Stimulated activated CD8-positive, alpha-beta memory T cell treated with anti-CD3 and anti-CD28 coated beads, Interleukin-12 subunit alpha, Interleukin-12 subunit beta, amount 100 ng/mL, for 24 hours (primary cell): ENCODE data around the gene GLMP.

Experiments
- DNase-seq: peaks from one replicate; pipeline ENCODE4 v3.0.0-alpha.2; 2020; ENCODE audit errors: extremely low read depth

The GLMP gene

DNA sequence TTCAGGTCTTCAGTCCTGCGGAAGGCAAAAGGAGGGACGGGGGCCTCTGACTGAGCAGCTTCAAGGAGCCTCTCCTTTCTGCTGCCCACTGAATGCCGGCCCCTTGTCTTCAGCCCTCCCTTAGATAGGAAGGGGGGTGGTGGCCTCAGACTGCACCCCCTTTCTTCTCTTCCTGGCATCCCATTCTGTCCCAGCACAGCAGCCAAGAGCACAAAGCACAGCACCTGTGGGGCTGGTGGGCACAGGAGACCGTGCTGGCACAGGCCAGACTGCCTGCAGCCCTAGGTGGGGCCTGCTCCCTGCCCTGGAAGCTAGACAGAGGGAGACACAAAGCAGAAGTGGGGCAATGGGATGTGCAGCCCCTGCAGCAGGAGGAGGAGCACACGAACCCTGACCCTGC is 45.9 kb downstream of the GLMP start:
- DNase-seq: no peak

DNA sequence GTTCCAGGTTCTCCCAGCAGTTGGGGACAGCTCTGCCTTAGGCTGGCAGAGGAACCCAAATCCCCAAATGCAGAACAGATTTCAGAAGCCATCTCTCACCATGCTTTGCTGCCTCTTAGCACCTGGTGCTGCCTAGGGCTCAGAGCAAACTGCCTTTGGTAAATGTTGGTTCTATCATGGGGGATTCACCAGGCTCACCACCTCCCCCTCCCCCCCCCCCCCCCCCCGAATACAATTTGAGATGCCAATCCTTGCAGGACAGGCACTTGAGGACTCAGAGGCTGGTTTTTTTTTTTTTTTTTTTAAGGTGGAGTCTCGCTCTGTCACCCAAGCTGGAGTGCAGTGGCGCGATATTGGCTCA is 47.2 kb downstream of the GLMP start:
- DNase-seq: no peak

DNA sequence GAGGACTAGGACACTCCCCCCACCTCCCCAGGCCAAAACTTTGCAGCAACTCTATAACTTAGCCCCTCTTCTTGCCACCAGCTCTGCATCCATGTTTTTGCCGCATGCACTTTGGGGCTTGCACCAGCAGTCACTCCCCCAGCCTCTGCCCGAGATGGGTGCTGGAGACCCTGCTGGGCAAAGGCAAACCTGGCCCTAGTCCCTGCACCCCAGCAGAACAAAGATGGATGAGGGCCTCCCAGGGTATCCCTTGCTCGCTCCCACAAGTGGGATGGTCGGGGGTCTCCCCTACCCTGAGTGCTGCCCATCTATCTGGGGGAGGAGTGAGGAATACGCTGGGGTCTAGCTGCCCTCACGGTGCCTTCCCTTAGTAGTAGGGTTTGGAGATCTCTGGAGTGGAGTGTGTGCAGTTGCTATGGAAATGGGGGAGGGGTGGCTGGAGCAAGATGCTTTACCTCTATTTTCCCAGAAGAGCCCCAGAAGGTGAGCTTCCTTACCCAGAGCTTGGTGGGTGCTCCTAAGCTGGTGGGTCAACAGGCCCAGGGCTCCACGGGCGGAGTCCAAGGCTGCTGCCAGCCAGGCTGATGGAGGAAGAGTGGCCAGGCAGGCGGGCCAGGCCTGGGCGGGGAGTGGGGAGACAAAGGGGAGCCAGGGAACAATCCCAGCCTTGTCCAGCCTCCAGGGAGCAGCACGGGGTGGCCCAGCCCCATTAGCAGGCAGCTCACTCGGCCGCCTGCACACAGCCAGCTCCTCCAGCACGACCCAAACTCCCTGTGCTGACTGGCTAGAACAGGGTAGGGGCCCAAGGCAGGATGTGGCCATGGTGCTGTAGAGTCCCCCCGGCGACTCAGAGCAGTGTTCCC is 47.8 kb downstream of the GLMP start, which contains the start of gene PAQR6:
Gene PAQR6 (minus strand): TSS at position 597 of the 863 bp plus-strand sequence. CDS start 1,325 bp downstream, outside the sequence.
- DNase-seq: no peak

- no peak for DNase-seq
These were observed 48.6 kb downstream of the GLMP start for GRCh38 chr1:156246781-156247459.

DNA sequence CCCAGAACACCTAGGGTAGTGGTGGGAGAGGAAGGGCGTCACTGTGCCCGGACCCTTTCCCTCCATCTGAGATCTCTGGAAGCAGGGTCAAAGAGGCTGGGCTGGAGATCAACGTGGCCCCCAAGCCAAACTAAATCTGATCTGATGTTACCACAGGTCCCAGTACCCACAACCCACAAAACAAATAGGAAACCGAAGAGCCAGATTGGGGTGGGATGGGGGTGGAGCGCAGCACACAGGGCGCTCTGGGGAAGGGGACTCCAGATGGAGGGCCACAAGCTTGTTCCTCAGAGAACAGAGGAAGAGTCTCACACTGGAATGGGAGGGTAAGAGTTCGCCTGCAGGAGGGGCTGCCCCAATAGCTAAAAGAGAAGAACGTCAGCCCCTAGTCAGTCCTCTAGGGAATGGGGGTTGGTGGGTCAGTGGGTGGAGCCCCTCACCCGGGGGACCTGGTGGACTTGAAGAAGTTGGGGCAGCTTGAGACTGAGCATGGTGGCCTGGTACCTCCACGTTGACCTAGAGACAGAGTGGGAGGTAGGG is 49.2 kb downstream of the GLMP start:
- DNase-seq: no peak

- no peak for DNase-seq
These were observed 49.8 kb downstream of the GLMP start for GRCh38 chr1:156245451-156246232.

- no peak for DNase-seq
These were observed 50.8 kb downstream of the GLMP start for GRCh38 chr1:156244712-156245111.

- no peak for DNase-seq
These were observed 51.4 kb downstream of the GLMP start for GRCh38 chr1:156244126-156244525.

- no peak for DNase-seq
These were observed 52.7 kb downstream of the GLMP start for GRCh38 chr1:156242738-156243137.
